HCT116 (cell line): ENCODE data around the gene BRD4. TPM values are rescaled to one million over a fixed set of nuclear protein-coding genes. Genes with fewer than 3 reads are reported as not detected.

Source experiments
- ATAC-seq: fragments of 200-7000 bp; cut with Tn5 transposase; 2 replicates; pipeline ENCODE4 v1.9.1; 2020; ENCODE audit warnings: mild to moderate bottlenecking, moderate library complexity
- BruUV-seq: library from RNA; stranded (reverse); fragments of 400-500 nt; replicated peaks from 2 replicates; lab custom pipeline; 2021; lab: Mats Ljungman, UMichigan
- CTCF ChIA-PET: fragments of 300-600 bp; sonication (Branson Sonifier 250); formaldehyde crosslinking; loops from one replicate; lab custom pipeline; 2021; ENCODE audit warnings: antibody characterized with exemption; lab: Charles Lee
- POLR2A ChIA-PET: fragments of 300-600, 350-600 bp; sonication (Branson Sonifier 250); formaldehyde crosslinking; loops from one replicate; lab custom pipeline; 2021; ENCODE audit warnings: antibody characterized with exemption; lab: Charles Lee
- RAD21 ChIA-PET, 2 experiments: fragments of 300-600 bp; sonication (Branson Sonifier 250); formaldehyde crosslinking; loops; one replicate each; lab custom pipeline; 2023; ENCODE audit warnings: low total read pairs in 2 of 2; ENCODE audit not compliant: uncharacterized antibody in 2 of 2, unreplicated experiment in 2 of 2, low non-redundant PET in 1 of 2; lab: Charles Lee
- DNase-seq: peaks from one replicate; pipeline ENCODE4 v3.0.0-alpha.2; 2010; ENCODE audit warnings: low read depth, low spot score
- H2AFZ ChIP-seq: fragments of 200-600 bp; shearing (Covaris generic), sonication (generic); 2 replicates; pipeline ENCODE4 v1.6.1; 2017; ENCODE audit warnings: low read depth, mixed run types, mixed read lengths, antibody characterized with exemption, low read length; ENCODE audit not compliant: poor library complexity, severe bottlenecking
- H3K27ac ChIP-seq: 2 replicates; pipeline ENCODE4 v1.5.1; 2012; ENCODE audit warnings: low read depth, low read length
- H3K27me3 ChIP-seq: fragments of 200-600 bp; sonication (generic); 2 replicates; pipeline ENCODE4 v1.6.1; 2016; ENCODE audit warnings: mixed run types, low read length, mixed read lengths; ENCODE audit not compliant: insufficient read depth
- H3K36me3 ChIP-seq, 2 experiments: fragments of 200-500 bp in 1 of 2; fragments of 200-600 bp in 1 of 2; sonication (Bioruptor generic) in 1 of 2; sonication (generic) in 1 of 2; 2 replicates each; pipeline versions ENCODE4 v1.5.1 to v1.6.1; 2014 to 2016; ENCODE audit warnings: low read length in 2 of 2, inconsistent platforms in 1 of 2, mixed read lengths in 1 of 2, mixed run types in 1 of 2; ENCODE audit not compliant: insufficient read depth in 2 of 2, control insufficient read depth in 1 of 2
- H3K4me1 ChIP-seq, 2 experiments: fragments of 200-600 bp in 1 of 2; sonication (generic) in 1 of 2; 2 replicates each; pipeline versions ENCODE4 v1.5.1 to v1.6.1; 2012 to 2017; ENCODE audit warnings: low read length in 2 of 2, inconsistent platforms in 1 of 2, mild to moderate bottlenecking in 1 of 2, mixed read lengths in 1 of 2, mixed run types in 1 of 2, moderate library complexity in 1 of 2; ENCODE audit not compliant: insufficient read depth in 2 of 2, control insufficient read depth in 1 of 2
- H3K4me2 ChIP-seq: fragments of 200-600 bp; sonication (generic); 2 replicates; pipeline ENCODE4 v1.6.1; 2017; ENCODE audit warnings: mixed run types, low read length, mixed read lengths
- H3K4me3 ChIP-seq, 2 experiments: fragments of 200-600 bp in 1 of 2; sonication (generic) in 1 of 2; replicated peaks in 1 of 2; 2 replicates each; pipeline ENCODE4 v1.5.1; 2011 to 2016; ENCODE audit warnings: low read length in 2 of 2, control low read depth in 1 of 2, low read depth in 1 of 2, mild to moderate bottlenecking in 1 of 2, mixed read lengths in 1 of 2, mixed run types in 1 of 2
- H3K79me2 ChIP-seq: fragments of 200-600 bp; sonication (generic); 2 replicates; pipeline ENCODE4 v1.6.1; 2017; ENCODE audit warnings: mild to moderate bottlenecking, mixed run types, low read length, moderate library complexity, mixed read lengths; ENCODE audit not compliant: insufficient read depth
- H3K9ac ChIP-seq: fragments of 200-600 bp; sonication (generic); 2 replicates; pipeline ENCODE4 v1.6.1; 2016; ENCODE audit warnings: low read length, mixed read lengths
- H3K9me2 ChIP-seq: fragments of 200-600 bp; sonication (generic), shearing (Covaris generic); 2 replicates; pipeline ENCODE4 v1.6.1; 2017; ENCODE audit warnings: mixed run types, mild to moderate bottlenecking, moderate library complexity; ENCODE audit not compliant: insufficient read depth
- H3K9me3 ChIP-seq, 2 experiments: fragments of 200-500 bp in 1 of 2; fragments of 200-600 bp in 1 of 2; sonication (Bioruptor generic) in 1 of 2; sonication (generic) in 1 of 2; 2 replicates each; pipeline ENCODE4 v1.6.1; 2014 to 2017; ENCODE audit warnings: low read length in 2 of 2, mixed read lengths in 2 of 2, inconsistent platforms in 1 of 2, low read depth in 1 of 2, mild to moderate bottlenecking in 1 of 2, mixed run types in 1 of 2, moderate library complexity in 1 of 2; ENCODE audit not compliant: control insufficient read depth in 1 of 2, insufficient read depth in 1 of 2
- H4K20me1 ChIP-seq: fragments of 200-600 bp; sonication (generic), shearing (Covaris generic); 2 replicates; pipeline ENCODE4 v1.6.1; 2017; ENCODE audit warnings: mixed run types, mild to moderate bottlenecking, moderate library complexity; ENCODE audit not compliant: insufficient read depth
- CEBPB ChIP-seq: IDR thresholded peaks from 2 replicates; pipeline ENCODE4 v1.6.1; 2012; ENCODE audit warnings: low read depth
- CTCF ChIP-seq, 3 experiments: fragments of 200-600 bp in 1 of 3; sonication (generic) in 1 of 3; IDR thresholded peaks in 2 of 3; conservative IDR thresholded peaks in 1 of 3; 2 replicates each; pipeline ENCODE4 v1.5.1; 2012 to 2017; ENCODE audit warnings: low read depth in 2 of 3, low read length in 2 of 3, antibody characterized with exemption in 1 of 3, borderline replicate concordance in 1 of 3, control low read depth in 1 of 3, mild to moderate bottlenecking in 1 of 3, mixed read lengths in 1 of 3, mixed run types in 1 of 3, moderate library complexity in 1 of 3; ENCODE audit not compliant: insufficient read depth in 1 of 3
- EGR1 ChIP-seq: IDR thresholded peaks from 2 replicates; pipeline ENCODE4 v1.6.1; 2012; ENCODE audit warnings: low read depth
- ELF1 ChIP-seq: IDR thresholded peaks from 2 replicates; pipeline ENCODE4 v1.6.1; 2012; ENCODE audit warnings: low read depth, borderline replicate concordance
- EZH2phosphoT487 ChIP-seq: fragments of 200-600 bp; IDR thresholded peaks from 2 replicates; pipeline ENCODE4 v1.6.1; 2018; ENCODE audit warnings: antibody characterized with exemption, borderline replicate concordance
- JUND ChIP-seq: IDR thresholded peaks from 2 replicates; pipeline ENCODE4 v1.6.1; 2012
- MAX ChIP-seq: IDR thresholded peaks from 2 replicates; pipeline ENCODE4 v1.6.1; 2012
- POLR2A ChIP-seq: IDR thresholded peaks from 2 replicates; pipeline ENCODE4 v1.7.0; 2011; ENCODE audit warnings: borderline replicate concordance; ENCODE audit not compliant: insufficient read depth, insufficient read length; ENCODE audit errors: extremely low read depth
- RAD21 ChIP-seq: IDR thresholded peaks from 2 replicates; pipeline ENCODE4 v1.6.1; 2012; ENCODE audit warnings: low read depth, mild to moderate bottlenecking
- SP1 ChIP-seq: IDR thresholded peaks from 2 replicates; pipeline ENCODE4 v1.6.1; 2012; ENCODE audit warnings: low read depth
- TCF7L2 ChIP-seq: IDR thresholded peaks from 2 replicates; pipeline ENCODE4 v1.7.0; 2011; ENCODE audit warnings: borderline replicate concordance, inconsistent platforms; ENCODE audit not compliant: insufficient read depth, insufficient read length; ENCODE audit errors: extremely low read depth
- ZFX ChIP-seq: fragments of 450-650 bp; IDR thresholded peaks from 2 replicates; pipeline ENCODE4 v1.6.1; 2017
- intact Hi-C: fragments of 100-400 bp; cut with micrococcal nuclease; formaldehyde crosslinking; loops from 2 replicates; pipeline ENCODE4 v1.10.0; 2022
- total RNA-seq: library from RNA; stranded (reverse); gene quantifications from one replicate; pipeline ENCODE4 v1.2.1, GENCODE V29; 2021; ENCODE audit not compliant: unreplicated experiment

BRD4 gene
- total RNA-seq, 1 experiment from 2014 or later = 52.9 TPM

GRCh38 chr19:15323496-15324235 lies 8.7 kb downstream of the BRD4 start:
- Histone ChIP-seq H3K4me1 (no peaks in the 10 kb centered on the region; a peak in 1 of 4 replicates), H3K27ac (no peak overlapping the region), H3K9me2 (no peaks in the 10 kb centered on the region), H2AFZ (no peak overlapping the region), H3K9ac (no peak overlapping the region), H3K4me2 (no peak overlapping the region), H3K36me3 (no peaks in the 10 kb centered on the region), H4K20me1 (peaks cover 12% of the 10 kb centered on the region; the same call in 1 of the 2 replicates), H3K79me2 (peaks cover 97% of the 10 kb centered on the region), H3K9me3 (no peaks in the 10 kb centered on the region), H3K4me3 (no peak overlapping the region), H3K27me3 (no peaks in the 10 kb centered on the region)
- ChIA-PET POLR2A (no interaction called here), CTCF (no interaction called here), RAD21 (no interaction called here)
- no TSS peak for BruUV-seq
- DNase-seq (no peak), ATAC-seq (no peak)
- TF ChIP-seq ZFX = no peak
- no peak for TF ChIP-seq EGR1
- no peak for TF ChIP-seq POLR2A
- no peak for TF ChIP-seq EZH2phosphoT487
- no peak for TF ChIP-seq SP1
- no peak for TF ChIP-seq JUND
- TF ChIP-seq MAX = no peak
- TF ChIP-seq ELF1 = no peak
- TF ChIP-seq RAD21 = no peak
- TF ChIP-seq CEBPB = no peak
- TF ChIP-seq CTCF (IDR thresholded peaks at IDR 0.05 in 2 of 3, conservative IDR thresholded peaks at IDR 0.05 in 1 of 3; ENCODE audit: borderline replicate concordance in 1 of 3, insufficient read depth in 1 of 3, low read depth in 2 of 3, low read length in 2 of 3) = no peak
- TF ChIP-seq TCF7L2 = no peak
- intact Hi-C loops = no loop called here
